WTC11 (cell line): ENCODE data around the gene PLLP. TPM values are rescaled to one million over a fixed set of nuclear protein-coding genes. Genes with fewer than 3 reads are reported as not detected.

Experiments
- ARID4B ChIP-seq: sonication (generic); formaldehyde crosslinking; IDR thresholded peaks from 2 replicates; pipeline ENCODE4 v1.8.0; 2023; ENCODE audit warnings: missing genetic modification reagents, mild to moderate bottlenecking, borderline replicate concordance
- E2F5 ChIP-seq: sonication (generic); formaldehyde crosslinking; IDR thresholded peaks from 2 replicates; pipeline ENCODE4 v1.8.1; 2022; ENCODE audit warnings: mild to moderate bottlenecking, moderate library complexity, missing genetic modification reagents
- ELF4 ChIP-seq: sonication (generic); formaldehyde crosslinking; IDR thresholded peaks from 2 replicates; pipeline ENCODE4 v1.8.1; 2022; ENCODE audit warnings: low read depth, mild to moderate bottlenecking, moderate library complexity, missing genetic modification reagents
- FOXJ3 ChIP-seq: sonication (generic); formaldehyde crosslinking; IDR thresholded peaks from 2 replicates; pipeline ENCODE4 v1.9.0; 2021; ENCODE audit warnings: missing genetic modification reagents, mild to moderate bottlenecking, borderline replicate concordance
- GRHL2 ChIP-seq: fragments of 250-450 bp; sonication (Bioruptor Pico); IDR thresholded peaks from 2 replicates; pipeline ENCODE4 v1.8.0; 2022; ENCODE audit warnings: mild to moderate bottlenecking, moderate library complexity; ENCODE audit not compliant: insufficient replicate concordance, severe bottlenecking
- GTF2I ChIP-seq: fragments of 250-450 bp; sonication (Bioruptor Pico); conservative IDR thresholded peaks from 2 replicates; pipeline ENCODE4 v1.4.0; 2021; ENCODE audit warnings: mild to moderate bottlenecking
- HMGXB4 ChIP-seq: sonication (generic); formaldehyde crosslinking; IDR thresholded peaks from 2 replicates; pipeline ENCODE4 v1.8.1; 2023; ENCODE audit warnings: mild to moderate bottlenecking, moderate library complexity, missing genetic modification reagents
- NR2C2 ChIP-seq: sonication (generic); formaldehyde crosslinking; IDR thresholded peaks from 2 replicates; pipeline ENCODE4 v1.8.0; 2022; ENCODE audit warnings: mild to moderate bottlenecking, missing genetic modification reagents
- RELA ChIP-seq: sonication (generic); formaldehyde crosslinking; IDR thresholded peaks from 2 replicates; pipeline ENCODE4 v1.8.1; 2022; ENCODE audit warnings: missing genetic modification reagents, mild to moderate bottlenecking, borderline replicate concordance
- SP1 ChIP-seq: sonication (generic); formaldehyde crosslinking; conservative IDR thresholded peaks from 2 replicates; pipeline ENCODE4 v1.8.1; 2022; ENCODE audit warnings: missing genetic modification reagents
- TEAD4 ChIP-seq: sonication (generic); formaldehyde crosslinking; IDR thresholded peaks from 2 replicates; pipeline ENCODE4 v1.8.0; 2022; ENCODE audit warnings: mild to moderate bottlenecking, missing genetic modification reagents
- TP53 ChIP-seq: sonication (generic); formaldehyde crosslinking; IDR thresholded peaks from 2 replicates; pipeline ENCODE4 v1.8.1; 2023; ENCODE audit warnings: mild to moderate bottlenecking, missing genetic modification reagents
- ZNF138 ChIP-seq: sonication (generic); formaldehyde crosslinking; conservative IDR thresholded peaks from 2 replicates; pipeline ENCODE4 v1.8.1; 2022; ENCODE audit warnings: mild to moderate bottlenecking, moderate library complexity, missing genetic modification reagents
- ZNF232 ChIP-seq: sonication (generic); formaldehyde crosslinking; IDR thresholded peaks from 2 replicates; pipeline ENCODE4 v1.8.0; 2022; ENCODE audit warnings: mild to moderate bottlenecking, missing genetic modification reagents
- ZNF281 ChIP-seq: sonication (generic); formaldehyde crosslinking; IDR thresholded peaks from 2 replicates; pipeline ENCODE4 v1.8.0; 2023; ENCODE audit warnings: mild to moderate bottlenecking, missing genetic modification reagents
- ZNF416 ChIP-seq: fragments of 250-450 bp; sonication (Bioruptor Pico); IDR thresholded peaks from 2 replicates; pipeline ENCODE4 v1.9.0; 2021; ENCODE audit warnings: mild to moderate bottlenecking, inconsistent platforms
- ZNF512 ChIP-seq: sonication (generic); formaldehyde crosslinking; IDR thresholded peaks from 2 replicates; pipeline ENCODE4 v1.8.1; 2022; ENCODE audit warnings: missing genetic modification reagents, borderline replicate concordance
- total RNA-seq: library from RNA; stranded (reverse); gene quantifications from 3 replicates; pipeline ENCODE4 v1.2.3, GENCODE V29; 2021
- TF ChIP-seq, protein P1 (sequence below): fragments of 250-450 bp; sonication (Bioruptor Pico); IDR thresholded peaks from 2 replicates; pipeline ENCODE4 v1.9.0; 2021; ENCODE audit warnings: mild to moderate bottlenecking
- TF ChIP-seq, protein P2 (sequence below): sonication (generic); formaldehyde crosslinking; IDR thresholded peaks from 2 replicates; pipeline ENCODE4 v1.8.1; 2022; ENCODE audit warnings: low read depth, missing genetic modification reagents, borderline replicate concordance
- TF ChIP-seq, protein P3 (sequence below): sonication (generic); formaldehyde crosslinking; IDR thresholded peaks from 2 replicates; pipeline ENCODE4 v1.8.1; 2022; ENCODE audit warnings: mild to moderate bottlenecking, missing genetic modification reagents, moderate library complexity, borderline replicate concordance

PLLP gene
- total RNA-seq, 1 experiment from 2014 or later: 2.8 TPM

DNA sequence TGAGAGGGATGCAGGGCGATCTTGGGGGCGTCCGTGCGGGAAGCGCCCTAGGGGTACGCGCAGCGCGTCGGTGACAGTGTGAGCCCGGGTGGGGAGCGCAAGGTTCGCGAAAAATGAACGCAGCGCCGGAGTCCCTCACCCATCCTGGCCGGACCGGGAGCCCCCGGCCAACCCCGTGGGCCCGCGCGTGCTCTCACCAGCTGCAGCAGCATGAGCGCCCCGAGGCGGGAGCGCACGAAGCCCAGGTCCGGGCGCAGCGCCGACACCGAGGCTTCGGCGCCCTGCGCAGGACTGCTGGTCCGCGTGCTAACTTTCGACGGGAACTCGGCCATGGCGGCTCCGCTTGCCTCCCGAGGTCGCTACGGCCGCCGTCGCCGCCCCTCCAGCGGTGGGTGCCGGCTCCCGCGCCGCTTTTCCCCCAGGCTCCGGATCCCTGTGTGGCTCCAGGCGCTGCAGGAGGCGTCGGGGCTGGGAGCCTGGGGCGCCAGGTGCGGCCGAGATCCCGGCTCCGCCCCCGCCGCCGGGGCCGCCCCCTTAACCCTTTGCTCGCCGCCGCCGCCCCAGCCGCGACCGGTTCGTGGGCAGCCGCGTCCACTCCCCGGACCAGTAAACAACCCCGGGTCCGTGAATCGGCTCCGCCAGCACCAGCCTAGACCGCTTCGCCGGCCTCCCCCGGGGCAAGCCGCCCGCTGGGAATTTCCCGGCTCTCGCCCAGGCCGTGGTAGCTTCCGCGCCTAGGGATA is at the start of gene PLLP (continued):
- TF ChIP-seq, protein P1, sequence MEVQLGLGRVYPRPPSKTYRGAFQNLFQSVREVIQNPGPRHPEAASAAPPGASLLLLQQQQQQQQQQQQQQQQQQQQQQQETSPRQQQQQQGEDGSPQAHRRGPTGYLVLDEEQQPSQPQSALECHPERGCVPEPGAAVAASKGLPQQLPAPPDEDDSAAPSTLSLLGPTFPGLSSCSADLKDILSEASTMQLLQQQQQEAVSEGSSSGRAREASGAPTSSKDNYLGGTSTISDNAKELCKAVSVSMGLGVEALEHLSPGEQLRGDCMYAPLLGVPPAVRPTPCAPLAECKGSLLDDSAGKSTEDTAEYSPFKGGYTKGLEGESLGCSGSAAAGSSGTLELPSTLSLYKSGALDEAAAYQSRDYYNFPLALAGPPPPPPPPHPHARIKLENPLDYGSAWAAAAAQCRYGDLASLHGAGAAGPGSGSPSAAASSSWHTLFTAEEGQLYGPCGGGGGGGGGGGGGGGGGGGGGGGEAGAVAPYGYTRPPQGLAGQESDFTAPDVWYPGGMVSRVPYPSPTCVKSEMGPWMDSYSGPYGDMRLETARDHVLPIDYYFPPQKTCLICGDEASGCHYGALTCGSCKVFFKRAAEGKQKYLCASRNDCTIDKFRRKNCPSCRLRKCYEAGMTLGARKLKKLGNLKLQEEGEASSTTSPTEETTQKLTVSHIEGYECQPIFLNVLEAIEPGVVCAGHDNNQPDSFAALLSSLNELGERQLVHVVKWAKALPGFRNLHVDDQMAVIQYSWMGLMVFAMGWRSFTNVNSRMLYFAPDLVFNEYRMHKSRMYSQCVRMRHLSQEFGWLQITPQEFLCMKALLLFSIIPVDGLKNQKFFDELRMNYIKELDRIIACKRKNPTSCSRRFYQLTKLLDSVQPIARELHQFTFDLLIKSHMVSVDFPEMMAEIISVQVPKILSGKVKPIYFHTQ (CRISPR knock-in tag): no peak
- TF ChIP-seq ZNF232: peak; percentile 69; the same call in 1 of the 2 replicates
- TF ChIP-seq HMGXB4: peak; percentile 95; the same call in 1 of the 2 replicates
- peak; percentile 76; the same call in 1 of the 2 replicates for TF ChIP-seq TEAD4 (CRISPR knock-in tag)
- peak; percentile 93 for TF ChIP-seq E2F5
- no peak for TF ChIP-seq FOXJ3
- TF ChIP-seq ZNF416 (CRISPR knock-in tag): no peak
- TF ChIP-seq ARID4B (CRISPR knock-in tag): peak; percentile 97
- TF ChIP-seq TP53 (CRISPR knock-in tag): peak; percentile 93
- TF ChIP-seq, protein P2, sequence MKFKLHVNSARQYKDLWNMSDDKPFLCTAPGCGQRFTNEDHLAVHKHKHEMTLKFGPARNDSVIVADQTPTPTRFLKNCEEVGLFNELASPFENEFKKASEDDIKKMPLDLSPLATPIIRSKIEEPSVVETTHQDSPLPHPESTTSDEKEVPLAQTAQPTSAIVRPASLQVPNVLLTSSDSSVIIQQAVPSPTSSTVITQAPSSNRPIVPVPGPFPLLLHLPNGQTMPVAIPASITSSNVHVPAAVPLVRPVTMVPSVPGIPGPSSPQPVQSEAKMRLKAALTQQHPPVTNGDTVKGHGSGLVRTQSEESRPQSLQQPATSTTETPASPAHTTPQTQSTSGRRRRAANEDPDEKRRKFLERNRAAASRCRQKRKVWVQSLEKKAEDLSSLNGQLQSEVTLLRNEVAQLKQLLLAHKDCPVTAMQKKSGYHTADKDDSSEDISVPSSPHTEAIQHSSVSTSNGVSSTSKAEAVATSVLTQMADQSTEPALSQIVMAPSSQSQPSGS (CRISPR knock-in tag): peak; percentile 79; the same call in 1 of the 2 replicates
- TF ChIP-seq, protein P3, sequence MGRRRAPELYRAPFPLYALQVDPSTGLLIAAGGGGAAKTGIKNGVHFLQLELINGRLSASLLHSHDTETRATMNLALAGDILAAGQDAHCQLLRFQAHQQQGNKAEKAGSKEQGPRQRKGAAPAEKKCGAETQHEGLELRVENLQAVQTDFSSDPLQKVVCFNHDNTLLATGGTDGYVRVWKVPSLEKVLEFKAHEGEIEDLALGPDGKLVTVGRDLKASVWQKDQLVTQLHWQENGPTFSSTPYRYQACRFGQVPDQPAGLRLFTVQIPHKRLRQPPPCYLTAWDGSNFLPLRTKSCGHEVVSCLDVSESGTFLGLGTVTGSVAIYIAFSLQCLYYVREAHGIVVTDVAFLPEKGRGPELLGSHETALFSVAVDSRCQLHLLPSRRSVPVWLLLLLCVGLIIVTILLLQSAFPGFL (CRISPR knock-in tag): no peak
- no peak; the same call in 1 of the 2 replicates for TF ChIP-seq ZNF512 (CRISPR knock-in tag)
- TF ChIP-seq GRHL2 (CRISPR knock-in tag): no peak
- TF ChIP-seq ZNF281: peak; percentile 93
- peak; percentile 87 for TF ChIP-seq SP1
- peak; percentile 92 for TF ChIP-seq ELF4 (CRISPR knock-in tag)
- peak; percentile 92; the same call in 1 of the 2 replicates for TF ChIP-seq ZNF138
- TF ChIP-seq NR2C2: peak; percentile 76; the same call in 1 of the 2 replicates
- peak; percentile 93; the same call in 1 of the 2 replicates for TF ChIP-seq RELA (CRISPR knock-in tag)
- TF ChIP-seq GTF2I: no peak
